GM12872 (cell line): ENCODE measurements around the gene PAX6.

Source experiments
- TF ChIP-seq, protein P1 (sequence below): IDR thresholded peaks from 3 replicates; pipeline ENCODE4 v1.5.1; 2011; ENCODE audit warnings: low read depth, mild to moderate bottlenecking, low read length, moderate library complexity; ENCODE audit not compliant: insufficient read depth

The PAX6 gene

DNA sequence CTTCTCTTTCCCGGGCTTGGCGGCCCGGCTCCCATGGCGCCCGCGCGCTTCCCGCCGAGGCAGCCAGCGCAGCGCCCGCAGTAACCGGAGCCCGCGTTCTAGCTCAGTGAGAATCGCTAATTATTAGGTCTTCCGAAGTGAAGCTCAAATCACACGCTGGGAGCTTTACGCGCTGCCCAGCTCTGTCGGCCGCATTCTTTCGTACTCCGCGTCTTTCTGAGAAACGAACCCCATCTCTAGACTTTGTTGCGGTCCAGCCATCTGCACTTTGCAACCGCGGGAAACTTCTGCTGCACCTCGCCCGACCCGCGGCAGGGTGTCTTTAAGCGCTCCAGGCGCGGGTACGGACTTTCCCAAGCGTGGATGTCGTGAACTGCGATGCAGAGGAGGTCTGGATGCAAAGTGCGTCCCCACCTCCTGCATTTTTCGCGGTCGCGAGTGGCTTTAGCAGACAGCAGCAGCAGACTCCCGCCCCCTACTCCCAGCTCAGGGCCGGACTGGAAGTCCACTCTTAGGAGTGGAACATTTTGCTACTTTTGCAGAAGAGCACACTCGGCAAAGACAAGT, 6.0 kb upstream of the PAX6 start:
- TF ChIP-seq, protein P1, sequence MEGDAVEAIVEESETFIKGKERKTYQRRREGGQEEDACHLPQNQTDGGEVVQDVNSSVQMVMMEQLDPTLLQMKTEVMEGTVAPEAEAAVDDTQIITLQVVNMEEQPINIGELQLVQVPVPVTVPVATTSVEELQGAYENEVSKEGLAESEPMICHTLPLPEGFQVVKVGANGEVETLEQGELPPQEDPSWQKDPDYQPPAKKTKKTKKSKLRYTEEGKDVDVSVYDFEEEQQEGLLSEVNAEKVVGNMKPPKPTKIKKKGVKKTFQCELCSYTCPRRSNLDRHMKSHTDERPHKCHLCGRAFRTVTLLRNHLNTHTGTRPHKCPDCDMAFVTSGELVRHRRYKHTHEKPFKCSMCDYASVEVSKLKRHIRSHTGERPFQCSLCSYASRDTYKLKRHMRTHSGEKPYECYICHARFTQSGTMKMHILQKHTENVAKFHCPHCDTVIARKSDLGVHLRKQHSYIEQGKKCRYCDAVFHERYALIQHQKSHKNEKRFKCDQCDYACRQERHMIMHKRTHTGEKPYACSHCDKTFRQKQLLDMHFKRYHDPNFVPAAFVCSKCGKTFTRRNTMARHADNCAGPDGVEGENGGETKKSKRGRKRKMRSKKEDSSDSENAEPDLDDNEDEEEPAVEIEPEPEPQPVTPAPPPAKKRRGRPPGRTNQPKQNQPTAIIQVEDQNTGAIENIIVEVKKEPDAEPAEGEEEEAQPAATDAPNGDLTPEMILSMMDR, result no peak

DNA sequence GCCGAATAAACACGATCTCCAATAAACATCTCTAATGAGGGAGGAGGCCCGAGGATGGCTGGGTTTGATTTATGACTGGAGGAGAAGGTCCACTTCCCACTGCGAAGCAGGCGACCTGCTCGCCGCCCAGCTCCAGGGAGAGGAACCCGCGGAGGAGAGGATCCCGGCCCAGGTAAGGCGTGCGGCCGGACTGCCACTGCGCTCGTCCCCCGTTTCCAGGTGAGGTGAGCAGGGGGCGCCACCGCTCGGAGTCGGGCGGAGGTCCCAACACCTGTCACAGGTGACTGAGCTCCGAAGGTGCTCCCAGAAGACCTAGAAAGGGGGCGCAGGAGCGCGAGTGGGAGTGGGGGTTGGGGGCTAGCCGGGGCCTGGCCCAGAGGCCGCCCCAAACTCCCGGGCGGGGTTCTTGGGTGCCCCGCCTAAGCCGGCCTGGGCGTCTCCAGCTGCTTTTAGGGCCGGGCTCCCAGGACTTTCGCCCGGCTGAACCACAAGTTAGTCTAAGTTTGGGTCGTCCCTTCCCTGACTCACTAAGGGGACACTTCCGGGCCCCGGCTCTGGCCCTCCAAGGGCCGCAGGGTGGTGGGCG, 5.4 kb upstream of the PAX6 start:
- TF ChIP-seq, protein P1, result no peak

DNA sequence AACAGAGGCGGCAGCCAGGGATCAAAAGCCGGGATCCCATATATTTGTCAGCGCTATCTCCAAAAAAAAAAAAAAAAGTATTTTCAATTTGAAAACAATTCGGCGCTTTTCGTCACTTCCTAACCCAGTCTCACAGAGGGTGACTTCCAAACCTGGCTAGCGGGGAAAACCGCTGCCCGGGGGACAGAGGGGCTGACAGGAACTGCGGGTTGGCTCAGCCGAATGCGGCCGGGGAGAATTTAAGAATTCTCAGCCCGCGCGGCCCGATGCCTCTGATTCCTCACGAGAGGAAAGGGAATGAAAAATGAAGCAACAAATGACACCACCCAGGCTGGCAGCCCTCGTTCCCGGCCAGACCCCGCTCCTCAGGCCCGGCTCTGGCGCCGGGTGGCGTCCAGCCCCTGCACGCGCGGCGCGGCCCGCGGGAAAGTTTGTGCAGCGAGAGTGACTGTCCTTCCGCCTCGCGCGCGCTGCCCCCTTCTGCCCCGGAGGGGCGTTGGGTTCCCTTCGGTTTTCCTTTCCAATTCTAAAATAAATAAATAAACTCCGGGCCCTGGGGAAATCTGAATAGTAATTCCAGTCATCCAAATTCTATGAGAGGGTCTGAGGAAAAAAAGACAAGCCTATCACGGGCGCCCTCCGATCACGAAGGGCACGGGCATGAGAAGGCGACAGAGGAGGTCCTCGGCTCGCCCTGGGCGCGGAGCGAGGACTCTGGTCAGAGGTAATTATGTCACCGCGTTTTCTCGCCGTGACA, 4.8 kb upstream of the PAX6 start:
- TF ChIP-seq, protein P1, result no peak

DNA sequence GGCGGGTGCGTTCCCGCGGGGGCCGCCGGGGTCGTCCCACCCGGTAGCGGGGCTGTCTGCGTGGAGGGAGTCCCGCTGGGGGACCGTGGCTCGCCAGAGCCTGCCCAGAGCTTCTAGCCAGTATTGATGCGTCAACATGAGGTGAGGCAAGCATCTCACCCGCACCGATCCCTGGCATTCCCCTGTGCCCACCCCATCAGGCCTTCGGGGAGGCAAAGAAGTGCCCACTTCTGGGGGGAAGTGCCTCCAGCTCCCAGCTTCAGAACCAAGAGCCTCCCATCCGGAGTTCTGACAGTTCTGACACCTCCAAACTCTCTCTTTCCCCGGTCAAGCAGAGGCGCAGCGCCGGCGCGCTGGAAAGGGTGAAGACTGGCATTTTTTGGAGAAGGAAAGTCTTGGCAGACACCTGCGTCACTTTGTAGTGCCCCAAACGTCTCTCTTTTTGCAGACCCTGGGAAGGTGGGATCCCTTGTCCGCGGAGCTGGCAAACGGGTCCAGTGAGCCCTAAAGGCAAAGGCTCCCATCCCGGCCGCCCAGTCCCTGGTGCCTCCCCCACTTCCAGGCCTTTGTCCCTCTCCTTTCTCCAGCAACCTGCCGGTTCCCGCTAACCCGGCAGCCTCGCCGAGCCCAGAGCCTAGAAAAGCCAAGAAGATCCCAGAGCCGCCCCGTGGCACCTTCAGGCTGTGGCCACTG, 3.2 kb upstream of the PAX6 start:
- TF ChIP-seq, protein P1, result no peak

DNA sequence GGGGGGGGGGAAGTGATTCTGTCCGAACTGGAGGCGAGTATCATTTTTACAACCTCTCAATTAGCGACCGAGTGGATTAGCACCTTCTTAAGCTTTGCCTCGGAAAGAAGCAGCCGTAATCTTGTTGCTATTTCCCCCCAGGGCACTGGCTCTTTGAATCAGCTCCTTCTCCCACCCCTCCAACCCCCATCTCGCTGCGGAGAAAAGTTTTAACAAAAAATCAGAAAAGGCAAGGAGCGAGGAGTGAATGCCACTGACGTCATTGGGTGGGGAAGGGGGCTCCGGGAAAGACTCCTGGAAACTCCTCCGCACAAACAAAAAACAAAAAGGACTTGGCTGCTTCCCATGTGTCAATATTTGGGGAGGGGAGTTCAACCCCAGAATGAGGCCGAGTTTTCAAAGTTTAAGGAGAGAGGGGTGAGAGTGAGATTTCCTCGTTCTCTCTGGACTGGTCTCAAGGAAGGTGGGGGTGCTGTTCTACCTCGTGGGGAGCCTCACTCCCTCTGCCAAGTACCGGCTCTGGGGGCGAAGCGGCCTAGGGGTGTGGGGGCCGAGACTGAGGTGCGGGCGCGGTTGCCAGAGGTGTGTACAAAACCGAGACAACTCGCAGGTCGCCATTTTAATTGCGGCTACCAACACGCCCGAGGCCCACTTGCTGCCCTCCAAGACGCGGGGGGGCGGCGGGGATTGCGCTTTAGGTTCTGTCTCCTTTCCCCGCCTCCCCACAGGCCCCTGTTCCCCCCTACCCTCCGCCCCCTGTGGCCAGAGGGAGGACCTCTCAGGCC, 2.5 kb upstream of the PAX6 start:
- TF ChIP-seq, protein P1, result no peak

DNA sequence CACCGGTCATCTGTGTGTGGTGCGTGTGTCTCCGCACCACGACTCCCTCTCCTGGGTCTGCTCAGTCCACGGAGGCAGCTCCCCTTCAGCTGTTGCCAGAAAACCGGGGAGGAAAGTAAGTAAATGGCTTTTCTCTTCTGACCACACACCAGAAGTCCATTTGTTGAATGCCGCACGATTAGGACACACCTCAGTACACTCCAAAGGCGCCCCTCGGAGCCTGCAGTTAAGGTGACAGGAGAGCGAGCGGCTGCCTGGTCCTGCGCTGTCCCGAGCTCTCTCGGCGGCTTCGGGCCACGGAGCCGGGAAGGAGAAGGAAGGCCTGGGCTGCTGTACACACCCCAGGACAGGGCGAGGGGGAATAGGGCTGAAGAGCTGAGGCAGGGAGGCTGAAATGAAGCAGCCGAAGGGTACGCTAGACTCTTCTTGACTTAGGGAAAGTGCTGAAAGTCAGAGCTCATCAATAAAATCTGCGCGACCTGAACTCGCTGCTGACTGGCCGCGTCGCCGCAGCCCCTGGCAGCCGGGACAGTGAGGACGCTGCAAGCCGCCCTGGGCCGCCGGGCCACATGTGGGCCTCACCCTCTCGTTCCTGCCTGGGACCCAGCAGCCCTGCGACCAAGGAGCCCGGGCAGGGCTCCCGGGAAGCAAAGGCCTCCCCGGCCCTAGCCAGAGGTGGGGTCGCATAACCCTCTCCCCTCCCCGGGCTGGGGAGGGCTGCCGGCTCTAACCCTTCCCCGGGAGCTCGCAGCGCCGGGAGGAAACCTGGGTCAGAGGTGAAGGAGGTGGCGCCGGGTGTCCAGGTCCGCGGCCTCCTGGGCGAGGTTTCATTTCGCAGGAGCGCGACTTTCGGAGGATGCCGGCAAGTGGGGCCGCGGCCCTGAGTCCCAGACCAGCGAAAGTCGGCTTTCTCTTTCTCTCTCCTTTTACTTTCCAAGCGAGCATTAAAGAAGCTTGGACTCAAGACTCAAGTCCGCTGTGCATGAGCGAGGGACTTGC, 1.6 kb upstream of the PAX6 start:
- TF ChIP-seq, protein P1, result no peak
